SK-N-SH treated with all-trans-retinoic acid at 6 μM for 48 hours (cell line): ENCODE measurements around the gene MIX23.

ENCODE experiments used
- ATAC-seq: fragments of 200-7000 bp; cut with Tn5 transposase; 3 replicates; pipeline ENCODE4 v1.9.1; 2020; ENCODE audit warnings: mild to moderate bottlenecking, moderate library complexity
- ARNTL ChIP-seq: fragments of 450-650 bp; formaldehyde crosslinking; IDR thresholded peaks from 2 replicates; pipeline ENCODE4 v1.5.0; 2020; ENCODE audit warnings: low read depth, mild to moderate bottlenecking, moderate library complexity, borderline replicate concordance
- BACH2 ChIP-seq: fragments of 250-450 bp; sonication (Bioruptor Pico); IDR thresholded peaks from 2 replicates; pipeline ENCODE4 v1.9.0; 2021; ENCODE audit warnings: mild to moderate bottlenecking, borderline replicate concordance
- CREB5 ChIP-seq: fragments of 250-450 bp; sonication (Bioruptor Pico); IDR thresholded peaks from 2 replicates; pipeline ENCODE4 v1.5.1; 2020; ENCODE audit warnings: low read depth, mild to moderate bottlenecking, moderate library complexity
- CSDC2 ChIP-seq: fragments of 250-450 bp; sonication (Bioruptor Pico); IDR thresholded peaks from 2 replicates; pipeline ENCODE4 v1.5.0; 2020; ENCODE audit warnings: mild to moderate bottlenecking, moderate library complexity
- CSRNP3 ChIP-seq: fragments of 250-450 bp; sonication (Bioruptor Pico); IDR thresholded peaks from 2 replicates; pipeline ENCODE4 v1.5.1; 2021; ENCODE audit warnings: mild to moderate bottlenecking, moderate library complexity
- ESRRG ChIP-seq: fragments of 250-450 bp; sonication (Bioruptor Pico); IDR thresholded peaks from 2 replicates; pipeline ENCODE4 v1.6.1; 2021; ENCODE audit warnings: mild to moderate bottlenecking
- GLIS3 ChIP-seq: fragments of 250-450 bp; sonication (Bioruptor Pico); IDR thresholded peaks from 2 replicates; pipeline ENCODE4 v1.5.0; 2020; ENCODE audit warnings: mild to moderate bottlenecking, moderate library complexity
- ISL1 ChIP-seq: fragments of 250-450 bp; sonication (Bioruptor Pico); IDR thresholded peaks from 2 replicates; pipeline ENCODE4 v2.1.2; 2022; ENCODE audit warnings: mild to moderate bottlenecking, moderate library complexity
- OSR1 ChIP-seq: fragments of 250-450 bp; sonication (Bioruptor Pico); IDR thresholded peaks from 2 replicates; pipeline ENCODE4 v1.8.0; 2022; ENCODE audit warnings: moderate library complexity, mild to moderate bottlenecking, inconsistent platforms
- PPARA ChIP-seq: fragments of 250-450 bp; sonication (Bioruptor Pico); IDR thresholded peaks from 2 replicates; pipeline ENCODE4 v1.5.0; 2020; ENCODE audit warnings: mild to moderate bottlenecking, borderline replicate concordance
- RARB ChIP-seq: fragments of 250-450 bp; sonication (Bioruptor Pico); IDR thresholded peaks from 2 replicates; pipeline ENCODE4 v1.8.0; 2021; ENCODE audit warnings: mild to moderate bottlenecking, moderate library complexity
- SNAI2 ChIP-seq: fragments of 250-450 bp; sonication (Bioruptor Pico); IDR thresholded peaks from 2 replicates; pipeline ENCODE4 v1.5.0; 2020; ENCODE audit warnings: mild to moderate bottlenecking, moderate library complexity
- TCF4 ChIP-seq: fragments of 250-450 bp; sonication (Bioruptor Pico); IDR thresholded peaks from 2 replicates; pipeline ENCODE4 v1.8.0; 2021; ENCODE audit warnings: mild to moderate bottlenecking, moderate library complexity, borderline replicate concordance
- TOX ChIP-seq: fragments of 250-450 bp; sonication (Bioruptor Pico); IDR thresholded peaks from 2 replicates; pipeline ENCODE4 v1.8.0; 2021; ENCODE audit warnings: mild to moderate bottlenecking, moderate library complexity, borderline replicate concordance
- TSHZ2 ChIP-seq: fragments of 250-450 bp; sonication (Bioruptor Pico); IDR thresholded peaks from 2 replicates; pipeline ENCODE4 v1.5.0; 2020; ENCODE audit warnings: mild to moderate bottlenecking, moderate library complexity
- ZC3H10 ChIP-seq: fragments of 250-450 bp; sonication (Bioruptor Pico); IDR thresholded peaks from 2 replicates; pipeline ENCODE4 v1.5.1; 2021; ENCODE audit warnings: mild to moderate bottlenecking, moderate library complexity
- ZFP3 ChIP-seq: fragments of 250-450 bp; sonication (Bioruptor Pico); IDR thresholded peaks from 2 replicates; pipeline ENCODE4 v1.5.0; 2020; ENCODE audit warnings: mild to moderate bottlenecking, moderate library complexity
- ZFP30 ChIP-seq: fragments of 450-650 bp; formaldehyde crosslinking; IDR thresholded peaks from 2 replicates; pipeline ENCODE4 v1.5.0; 2022; ENCODE audit warnings: mild to moderate bottlenecking, moderate library complexity
- ZNF565 ChIP-seq: fragments of 450-650 bp; formaldehyde crosslinking; conservative IDR thresholded peaks from 2 replicates; pipeline ENCODE4 v1.5.0; 2020; ENCODE audit warnings: low read depth, mild to moderate bottlenecking, moderate library complexity
- TF ChIP-seq, protein P1 (sequence below): fragments of 250-450 bp; sonication (Bioruptor Pico); IDR thresholded peaks from 2 replicates; pipeline ENCODE4 v1.8.0; 2020; ENCODE audit warnings: mild to moderate bottlenecking, moderate library complexity, borderline replicate concordance

The MIX23 gene

GRCh38 chr3:122365073-122365472 lies 18.0 kb downstream of the MIX23 start:
- ATAC-seq = no peak
- TF ChIP-seq PPARA (no peak), GLIS3 (no peak), CSRNP3 (CRISPR knock-in tag) (no peak), ZFP30 (no peak), TSHZ2 (no peak), CREB5 (no peak), ARNTL (no peak), ZFP3 (CRISPR knock-in tag) (no peak)
- TF ChIP-seq, all 23 proteins: peak for 0

- TF ChIP-seq PPARA (no peak), CSDC2 (CRISPR knock-in tag) (no peak), CSRNP3 (CRISPR knock-in tag) (no peak), OSR1 (no peak), RARB (no peak), ESRRG (no peak), TSHZ2 (no peak)
- no peak for ATAC-seq
Observed at GRCh38 chr3:122364490-122364889, 18.5 kb downstream of the MIX23 start.

DNA sequence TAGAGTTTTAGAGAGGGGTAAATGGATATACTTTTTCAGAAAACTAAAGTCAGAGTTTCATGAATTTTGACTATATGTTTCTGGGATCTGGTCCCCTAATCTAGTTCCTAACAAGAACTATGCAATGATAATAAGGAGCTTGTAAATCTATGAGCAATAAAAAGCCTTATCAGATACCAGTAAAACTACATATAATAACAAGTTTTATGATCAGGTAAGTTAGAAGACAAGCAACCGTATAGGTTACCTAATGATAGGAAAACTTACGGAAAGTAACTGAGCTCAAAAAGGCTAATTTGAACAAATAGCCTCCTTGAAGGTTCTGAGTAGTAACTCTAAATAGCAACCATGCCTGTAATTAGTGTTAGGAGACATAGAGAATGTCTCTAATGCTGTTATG lies 21.0 kb downstream of the MIX23 start:
- no peak for ATAC-seq
- no peak for TF ChIP-seq TCF4
- no peak for TF ChIP-seq TSHZ2
- TF ChIP-seq ZFP3 (CRISPR knock-in tag) = no peak
- no peak for TF ChIP-seq TOX (CRISPR knock-in tag)
- TF ChIP-seq OSR1 = no peak
- TF ChIP-seq ISL1 (CRISPR knock-in tag) = no peak
- no peak for TF ChIP-seq ZFP30
- TF ChIP-seq CSDC2 (CRISPR knock-in tag) = no peak
- TF ChIP-seq, protein P1, sequence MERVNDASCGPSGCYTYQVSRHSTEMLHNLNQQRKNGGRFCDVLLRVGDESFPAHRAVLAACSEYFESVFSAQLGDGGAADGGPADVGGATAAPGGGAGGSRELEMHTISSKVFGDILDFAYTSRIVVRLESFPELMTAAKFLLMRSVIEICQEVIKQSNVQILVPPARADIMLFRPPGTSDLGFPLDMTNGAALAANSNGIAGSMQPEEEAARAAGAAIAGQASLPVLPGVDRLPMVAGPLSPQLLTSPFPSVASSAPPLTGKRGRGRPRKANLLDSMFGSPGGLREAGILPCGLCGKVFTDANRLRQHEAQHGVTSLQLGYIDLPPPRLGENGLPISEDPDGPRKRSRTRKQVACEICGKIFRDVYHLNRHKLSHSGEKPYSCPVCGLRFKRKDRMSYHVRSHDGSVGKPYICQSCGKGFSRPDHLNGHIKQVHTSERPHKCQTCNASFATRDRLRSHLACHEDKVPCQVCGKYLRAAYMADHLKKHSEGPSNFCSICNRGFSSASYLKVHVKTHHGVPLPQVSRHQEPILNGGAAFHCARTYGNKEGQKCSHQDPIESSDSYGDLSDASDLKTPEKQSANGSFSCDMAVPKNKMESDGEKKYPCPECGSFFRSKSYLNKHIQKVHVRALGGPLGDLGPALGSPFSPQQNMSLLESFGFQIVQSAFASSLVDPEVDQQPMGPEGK = no peak
- no peak for TF ChIP-seq ZC3H10 (CRISPR knock-in tag)
- TF ChIP-seq CSRNP3 (CRISPR knock-in tag) = no peak
- no peak for TF ChIP-seq RARB
- TF ChIP-seq CREB5 = no peak
- no peak for TF ChIP-seq ZNF565 (CRISPR knock-in tag)
- no peak for TF ChIP-seq GLIS3
- no peak for TF ChIP-seq SNAI2 (CRISPR knock-in tag)
- no peak for TF ChIP-seq BACH2 (CRISPR knock-in tag)
